ENCODE results near the gene ACADS. TPM values are rescaled to one million over a fixed set of nuclear protein-coding genes. Genes with fewer than 3 reads are reported as not detected.

The ACADS gene
- total and polyA plus RNA-seq, 2 of the 8 experiments (the other 6 are each of a cell fraction or from before 2014, with no cell fraction given) = 4.9 to 7.5 TPM

- Histone ChIP-seq H3K79me2 (ENCODE audit: control insufficient read depth in 1 of 2, insufficient read depth in 2 of 2, low read length in 2 of 2) (peaks cover 0 to 28% of the 10 kb centered on the region in 2 experiments; a peak in 2 of 4 replicates), H3K23ac (ENCODE audit: insufficient read length) (no peak overlapping the region), H2AK5ac (ENCODE audit: low read depth, low read length) (no peak overlapping the region), H3K4me2 (ENCODE audit: insufficient read depth in 1 of 2, low read depth in 2 of 2, low read length in 2 of 2) (no peak overlapping the region), H3K79me1 (ENCODE audit: low read depth, low read length) (peaks cover 13% of the 10 kb centered on the region), H2AFZ (ENCODE audit: low read length) (no peak overlapping the region), H4K8ac (ENCODE audit: extremely low read depth, insufficient read depth, low read length) (no peak overlapping the region), H3K23me2 (ENCODE audit: low read depth, low read length) (peaks cover 5% of the 10 kb centered on the region; the same call in 1 of the 2 replicates), H2BK20ac (ENCODE audit: low read length) (no peak overlapping the region), H3K18ac (ENCODE audit: extremely low read depth, low read length) (no peak overlapping the region), H4K91ac (replicated peaks; ENCODE audit: insufficient read length, low read length) (no peak overlapping the region), H3K36me3 (ENCODE audit: control insufficient read depth in 2 of 4, insufficient read depth in 4 of 4, low read length in 3 of 4) (peaks cover 19 to 53% (median 40%) of the 10 kb centered on the region in 4 experiments), H3K4me3 (ENCODE audit: extremely low read depth in 1 of 4, insufficient read depth in 2 of 4, low read depth in 3 of 4, low read length in 4 of 4) (no peak overlapping the region), H3K14ac (ENCODE audit: insufficient read length) (no peak overlapping the region), H2BK12ac (ENCODE audit: low read depth, low read length) (no peak overlapping the region), H3K4ac (replicated peaks; ENCODE audit: insufficient read length, low read depth, low read length) (no peak overlapping the region), H4K20me1 (replicated peaks in 1 of 2; ENCODE audit: control insufficient read depth in 1 of 2, insufficient read depth in 2 of 2, low read length in 2 of 2) (peaks cover 2 to 6% of the 10 kb centered on the region in 2 experiments), H4K5ac (ENCODE audit: insufficient read length, low read depth, low read length) (no peak overlapping the region), H3K56ac (replicated peaks; ENCODE audit: insufficient read length, low read depth, low read length) (no peak overlapping the region), H2BK120ac (replicated peaks; ENCODE audit: low read depth, low read length) (no peak overlapping the region), H3K9me3 (ENCODE audit: insufficient read depth in 2 of 2, low read depth in 1 of 2, low read length in 1 of 2) (no peaks in the 10 kb centered on the region), H2BK5ac (ENCODE audit: low read depth, low read length) (no peak overlapping the region), H3K27ac (ENCODE audit: low read depth, low read length) (no peak overlapping the region), H3K27me3 (replicated peaks in 1 of 4; ENCODE audit: control insufficient read depth in 3 of 4, extremely low read depth in 1 of 4, insufficient read depth in 3 of 4, low read length in 3 of 4) (no peaks in the 10 kb centered on the region), H3K4me1 (replicated peaks in 1 of 4; ENCODE audit: control insufficient read depth in 3 of 4, insufficient read depth in 4 of 4, low read length in 3 of 4) (peaks cover 5 to 13% (median 9%) of the 10 kb centered on the region in 4 experiments; a peak in 6 of 7 replicates), H2BK15ac (ENCODE audit: low read length) (no peak overlapping the region), H3K9ac (replicated peaks in 1 of 4; ENCODE audit: extremely low read depth in 1 of 4, low read depth in 3 of 4, low read length in 3 of 4) (no peak overlapping the region)
- FAIRE-seq = peak; percentile 87
- 46% methylated on average over 4 of the region's 4 CpGs; no CpG with 5 or more reads in 1 of the 2 experiments for WGBS, 2 experiments (ENCODE audit: extremely low coverage in 1 of 2, insufficient coverage in 1 of 2, insufficient read length in 1 of 2, insufficient replicate concordance in 2 of 2, low coverage in 1 of 2, low lambda C conversion rate in 2 of 2, missing lambda C conversion rate in 1 of 2)
- CTCF ChIA-PET (ENCODE audit: partially characterized antibody) = interaction anchor here (0.6 to 2.4 kb wide), 9 partner anchors 11 to 472 kb away, joined by 3 to 20 read pairs (median 5); partner anchors contain the start of gene POP5
- POLR2A ChIA-PET (ENCODE audit: partially characterized antibody) = no interaction called here
- peak in 1 of 2 experiments; percentile 75 for DNase-seq (ENCODE audit: low read depth in 1 of 2, low spot score in 2 of 2)
- TF ChIP-seq CEBPB (IDR thresholded peaks at IDR 0.05; ENCODE audit: low read depth, low read length) (no peak), CTCF (IDR thresholded peaks at IDR 0.05; ENCODE audit: control extremely low read depth in 1 of 3, insufficient read depth in 1 of 3, low read depth in 1 of 3, low read length in 3 of 3) (peak; percentile 43 to 90 (median 85)), SUZ12 (IDR thresholded peaks at IDR 0.05; ENCODE audit: low read length) (no peak), RAD21 (IDR thresholded peaks at IDR 0.05 in 1 of 2, conservative IDR thresholded peaks at IDR 0.05 in 1 of 2; ENCODE audit: low read depth in 2 of 2, low read length in 2 of 2) (peak; percentile 85 to 94), JUND (IDR thresholded peaks at IDR 0.05; ENCODE audit: low read length) (0 out of 2 replicates have a peak, but pooled peaks have one; percentile 29), MAFK (IDR thresholded peaks at IDR 0.05; ENCODE audit: low read depth, low read length) (no peak)
These were observed 11.7 kb upstream of the ACADS start for GRCh38 chr12:120713861-120714482.
